ENCODE measurements around the gene CD164L2. TPM values are rescaled to one million over a fixed set of nuclear protein-coding genes. Genes with fewer than 3 reads are reported as not detected.

The CD164L2 gene
- total and polyA plus RNA-seq, 2 experiments from 2014 or later, result 2.0 to 2.8 TPM

DNA sequence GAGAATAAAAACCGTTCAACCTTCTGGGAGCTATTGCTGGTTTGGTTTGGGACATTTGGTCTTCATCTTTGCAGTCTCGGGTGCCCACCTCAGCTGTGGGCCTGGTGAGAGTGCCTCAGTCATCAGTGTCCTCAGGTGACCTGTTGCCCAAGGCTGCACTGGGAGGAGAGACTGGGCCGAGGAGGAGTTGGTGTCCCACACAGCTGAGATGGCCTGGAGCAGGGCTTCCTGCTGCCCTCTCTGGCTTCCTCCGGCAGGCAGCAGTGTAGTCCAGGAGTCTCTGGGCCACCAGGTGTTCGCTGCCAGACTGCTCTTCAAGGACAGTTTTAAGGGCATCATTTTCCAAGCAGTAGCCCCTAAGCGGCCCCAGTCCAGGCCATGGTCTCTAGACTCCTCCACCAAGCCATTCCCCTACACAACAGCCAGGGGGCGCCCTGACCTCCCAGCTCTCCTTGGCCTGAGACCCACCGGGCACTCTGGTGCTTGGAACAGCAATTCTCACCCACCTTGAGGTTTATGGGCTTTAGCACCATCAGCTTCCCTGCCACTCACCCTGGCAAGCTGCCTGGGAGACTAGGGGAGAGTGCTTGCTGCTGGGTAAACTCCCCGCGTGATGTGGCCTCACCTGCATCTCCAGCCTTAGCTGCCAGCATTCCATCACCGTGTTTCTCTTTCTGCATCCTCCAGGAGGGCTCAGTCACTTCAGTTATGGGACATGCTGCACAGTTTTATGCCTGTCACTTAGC lies 50.4 kb downstream of the CD164L2 start:
- H2AFZ ChIP-seq, result no peak overlapping the region
- Mint-ChIP-seq H3K4me3 (no peak overlapping the region), H3K9me3 (no peaks in the 10 kb centered on the region), H3K27ac (no peak overlapping the region), H3K36me3 (ENCODE audit: low read depth) (peaks cover 44% of the 10 kb centered on the region), H3K27me3 (ENCODE audit: insufficient read depth, low read depth, poor library complexity) (peaks cover 14% of the 10 kb centered on the region), H3K4me1 (no peaks in the 10 kb centered on the region)
- no peaks in the 10 kb centered on the region for H3K27me3 ChIP-seq (ENCODE audit: insufficient read depth)
- H3F3A ChIP-seq (replicated peaks; ENCODE audit: low read depth), result peaks cover 5% of the 10 kb centered on the region; the same call in 1 of the 2 replicates
- no peak overlapping the region for H3K4me3 ChIP-seq
- DNase-seq (ENCODE audit: low spot score), result peak; percentile 85
- TF ChIP-seq CTCF (conservative IDR thresholded peaks at IDR 0.05; ENCODE audit: low read depth in 2 of 2) (peak; percentile 82 to 93), ZNF331 (CRISPR knock-in tag; IDR thresholded peaks at IDR 0.05; ENCODE audit: low read depth) (no peak), EZH2 (IDR thresholded peaks at IDR 0.05; ENCODE audit: low read depth, unreplicated experiment) (no peak)
- H3K9me2 ChIP-seq (ENCODE audit: insufficient read depth), result no peaks in the 10 kb centered on the region
- peaks cover 14% of the 10 kb centered on the region for H3K79me2 ChIP-seq (replicated peaks; ENCODE audit: insufficient read depth)
- H3K4me2 ChIP-seq, result no peak overlapping the region
- peaks cover 8% of the 10 kb centered on the region; the same call in 1 of the 2 replicates for H4K20me1 ChIP-seq (replicated peaks; ENCODE audit: insufficient read depth)
- H3K27ac ChIP-seq (ENCODE audit: low read depth), result no peak overlapping the region
- H3K36me3 ChIP-seq (ENCODE audit: insufficient read depth), result peaks cover 4% of the 10 kb centered on the region; the same call in 1 of the 2 replicates
- H3K4me1 ChIP-seq (ENCODE audit: insufficient read depth), result no peaks in the 10 kb centered on the region
- ATAC-seq, result peak; percentile 96

GRCh38 chr1:27331922-27332321 lies 51.2 kb downstream of the CD164L2 start:
- no peaks in the 10 kb centered on the region for H3K4me1 ChIP-seq (ENCODE audit: insufficient read depth)
- H3K4me1 Mint-ChIP-seq, result no peaks in the 10 kb centered on the region
- H3K36me3 ChIP-seq (ENCODE audit: insufficient read depth), result peaks cover 4% of the 10 kb centered on the region; the same call in 1 of the 2 replicates
- H3F3A ChIP-seq (replicated peaks; ENCODE audit: low read depth), result peaks cover 5% of the 10 kb centered on the region; the same call in 1 of the 2 replicates
- H2AFZ ChIP-seq, result no peak overlapping the region
- H3K4me2 ChIP-seq, result no peak overlapping the region
- no peak for ATAC-seq
- peaks cover 14% of the 10 kb centered on the region for H4K20me1 ChIP-seq (replicated peaks; ENCODE audit: insufficient read depth)
- H3K36me3 Mint-ChIP-seq (ENCODE audit: low read depth), result peaks cover 46% of the 10 kb centered on the region
- no peak overlapping the region for H3K27ac ChIP-seq (ENCODE audit: low read depth)
- DNase-seq (ENCODE audit: low spot score), result no peak
- H3K79me2 ChIP-seq (replicated peaks; ENCODE audit: insufficient read depth), result peaks cover 20% of the 10 kb centered on the region
- peaks cover 12% of the 10 kb centered on the region for H3K27me3 Mint-ChIP-seq (ENCODE audit: insufficient read depth, low read depth, poor library complexity)
- H3K27me3 ChIP-seq (ENCODE audit: insufficient read depth), result no peaks in the 10 kb centered on the region
- H3K27ac Mint-ChIP-seq, result no peak overlapping the region
- H3K9me2 ChIP-seq (ENCODE audit: insufficient read depth), result no peaks in the 10 kb centered on the region
- H3K4me3 Mint-ChIP-seq, result no peak overlapping the region
- H3K9me3 Mint-ChIP-seq, result no peaks in the 10 kb centered on the region
- H3K4me3 ChIP-seq, result no peak overlapping the region
- no peak for TF ChIP-seq ZNF331 (CRISPR knock-in tag; IDR thresholded peaks at IDR 0.05; ENCODE audit: low read depth)
- no peak for TF ChIP-seq ZNF114 (CRISPR knock-in tag; IDR thresholded peaks at IDR 0.05)
- no peak for TF ChIP-seq EZH2 (IDR thresholded peaks at IDR 0.05; ENCODE audit: low read depth, unreplicated experiment)
- no peak for TF ChIP-seq ZNF462 (CRISPR knock-in tag; IDR thresholded peaks at IDR 0.05)
- no peak for TF ChIP-seq CTCF (conservative IDR thresholded peaks at IDR 0.05; ENCODE audit: low read depth in 2 of 2)
- no peak for TF ChIP-seq NANOG (IDR thresholded peaks at IDR 0.05; ENCODE audit: borderline replicate concordance)
- TF ChIP-seq CREB1 (CRISPR knock-in tag; IDR thresholded peaks at IDR 0.05; ENCODE audit: low read depth), result no peak
- TF ChIP-seq, protein P1, sequence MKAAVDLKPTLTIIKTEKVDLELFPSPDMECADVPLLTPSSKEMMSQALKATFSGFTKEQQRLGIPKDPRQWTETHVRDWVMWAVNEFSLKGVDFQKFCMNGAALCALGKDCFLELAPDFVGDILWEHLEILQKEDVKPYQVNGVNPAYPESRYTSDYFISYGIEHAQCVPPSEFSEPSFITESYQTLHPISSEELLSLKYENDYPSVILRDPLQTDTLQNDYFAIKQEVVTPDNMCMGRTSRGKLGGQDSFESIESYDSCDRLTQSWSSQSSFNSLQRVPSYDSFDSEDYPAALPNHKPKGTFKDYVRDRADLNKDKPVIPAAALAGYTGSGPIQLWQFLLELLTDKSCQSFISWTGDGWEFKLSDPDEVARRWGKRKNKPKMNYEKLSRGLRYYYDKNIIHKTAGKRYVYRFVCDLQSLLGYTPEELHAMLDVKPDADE (IDR thresholded peaks at IDR 0.05), result no peak

Data from GM23338 (cell line).